ENCODE results near the gene FBXO33.

FBXO33 gene

DNA sequence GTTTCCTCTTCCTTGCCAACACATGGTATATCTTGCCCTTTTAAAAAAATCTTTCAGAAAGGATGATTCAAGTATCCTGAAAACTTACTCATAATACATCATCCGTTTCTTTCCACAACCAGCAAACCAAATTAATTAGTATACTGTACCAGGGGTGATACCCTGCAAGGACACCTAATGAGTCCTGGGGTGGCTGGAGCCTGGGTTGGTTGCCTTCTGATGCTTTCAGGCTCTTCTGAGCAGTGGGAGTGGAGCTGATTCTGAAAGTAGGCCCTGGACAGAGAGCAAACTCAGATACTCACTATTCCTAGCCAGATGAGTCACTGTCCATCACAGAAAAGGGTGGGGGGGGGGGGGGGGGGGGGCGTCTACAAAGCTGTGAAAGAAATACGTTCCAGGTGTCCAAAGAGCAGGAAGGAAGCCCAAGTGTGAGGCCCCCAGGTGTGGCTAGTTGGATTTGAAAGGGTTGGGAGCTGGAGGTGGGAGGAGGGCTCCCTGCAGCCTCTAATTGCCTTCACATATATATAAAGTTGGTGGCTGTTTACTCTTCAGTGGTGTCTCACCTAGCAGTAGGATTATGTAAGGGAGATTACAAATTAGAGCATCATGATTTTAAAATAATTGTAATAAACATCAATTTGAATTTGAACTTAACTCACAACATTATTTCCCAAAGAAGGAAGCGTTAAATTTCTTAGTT is 36.5 kb downstream of the FBXO33 start:
- peak; percentile 23 for DNase-seq (ENCODE audit: low read depth)
- no peak overlapping the region for H3K4me3 ChIP-seq (ENCODE audit: low read depth, low read length)
- TF ChIP-seq, protein P1, sequence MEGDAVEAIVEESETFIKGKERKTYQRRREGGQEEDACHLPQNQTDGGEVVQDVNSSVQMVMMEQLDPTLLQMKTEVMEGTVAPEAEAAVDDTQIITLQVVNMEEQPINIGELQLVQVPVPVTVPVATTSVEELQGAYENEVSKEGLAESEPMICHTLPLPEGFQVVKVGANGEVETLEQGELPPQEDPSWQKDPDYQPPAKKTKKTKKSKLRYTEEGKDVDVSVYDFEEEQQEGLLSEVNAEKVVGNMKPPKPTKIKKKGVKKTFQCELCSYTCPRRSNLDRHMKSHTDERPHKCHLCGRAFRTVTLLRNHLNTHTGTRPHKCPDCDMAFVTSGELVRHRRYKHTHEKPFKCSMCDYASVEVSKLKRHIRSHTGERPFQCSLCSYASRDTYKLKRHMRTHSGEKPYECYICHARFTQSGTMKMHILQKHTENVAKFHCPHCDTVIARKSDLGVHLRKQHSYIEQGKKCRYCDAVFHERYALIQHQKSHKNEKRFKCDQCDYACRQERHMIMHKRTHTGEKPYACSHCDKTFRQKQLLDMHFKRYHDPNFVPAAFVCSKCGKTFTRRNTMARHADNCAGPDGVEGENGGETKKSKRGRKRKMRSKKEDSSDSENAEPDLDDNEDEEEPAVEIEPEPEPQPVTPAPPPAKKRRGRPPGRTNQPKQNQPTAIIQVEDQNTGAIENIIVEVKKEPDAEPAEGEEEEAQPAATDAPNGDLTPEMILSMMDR (conservative IDR thresholded peaks at IDR 0.05; ENCODE audit: low read depth, low read length) = no peak

DNA sequence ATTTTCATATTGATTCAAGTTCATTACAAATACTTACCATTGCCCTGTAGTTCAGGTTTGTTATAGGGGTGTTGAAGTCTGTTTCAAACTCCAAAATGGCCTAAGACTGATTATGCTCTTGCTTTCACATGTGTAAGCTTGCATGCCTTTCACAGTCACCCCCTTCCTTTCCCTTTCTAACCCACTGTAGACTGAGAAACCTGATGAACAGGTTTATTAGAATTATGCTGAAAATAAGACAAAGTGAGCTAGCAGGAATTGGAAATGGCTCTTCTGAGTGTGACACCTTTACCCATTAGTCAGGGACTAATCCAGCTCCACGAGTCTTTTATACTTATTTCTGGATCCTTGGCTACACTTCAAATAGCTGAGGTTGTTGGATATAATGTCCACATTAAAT is 38.9 kb downstream of the FBXO33 start:
- no peak for DNase-seq (ENCODE audit: low read depth)
- TF ChIP-seq, protein P1 (conservative IDR thresholded peaks at IDR 0.05; ENCODE audit: low read depth, low read length) = no peak
- H3K4me3 ChIP-seq (ENCODE audit: low read depth, low read length) = no peak overlapping the region

DNA sequence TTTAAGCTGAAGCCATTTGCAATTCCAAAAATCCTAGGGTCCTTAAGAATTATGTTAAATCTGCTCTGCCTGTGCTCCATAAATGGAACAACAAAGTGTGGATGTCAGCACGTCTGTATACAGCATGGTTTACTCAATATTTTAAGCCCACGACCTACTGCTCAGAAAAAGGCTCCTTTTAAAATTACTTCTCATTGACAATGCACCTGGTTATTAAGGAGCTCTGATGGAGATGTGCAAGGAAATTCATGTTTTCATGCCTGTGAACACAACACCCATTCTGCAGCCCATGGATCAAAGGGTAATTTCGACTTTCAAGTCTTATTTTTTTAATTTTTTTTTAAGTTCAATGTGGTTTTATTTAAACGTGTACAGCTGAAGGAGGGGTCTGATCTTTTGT is 48.1 kb downstream of the FBXO33 start:
- no peak for DNase-seq (ENCODE audit: low read depth)
- TF ChIP-seq, protein P1 (conservative IDR thresholded peaks at IDR 0.05; ENCODE audit: low read depth, low read length) = no peak
- H3K4me3 ChIP-seq (ENCODE audit: low read depth, low read length) = no peak overlapping the region

DNA sequence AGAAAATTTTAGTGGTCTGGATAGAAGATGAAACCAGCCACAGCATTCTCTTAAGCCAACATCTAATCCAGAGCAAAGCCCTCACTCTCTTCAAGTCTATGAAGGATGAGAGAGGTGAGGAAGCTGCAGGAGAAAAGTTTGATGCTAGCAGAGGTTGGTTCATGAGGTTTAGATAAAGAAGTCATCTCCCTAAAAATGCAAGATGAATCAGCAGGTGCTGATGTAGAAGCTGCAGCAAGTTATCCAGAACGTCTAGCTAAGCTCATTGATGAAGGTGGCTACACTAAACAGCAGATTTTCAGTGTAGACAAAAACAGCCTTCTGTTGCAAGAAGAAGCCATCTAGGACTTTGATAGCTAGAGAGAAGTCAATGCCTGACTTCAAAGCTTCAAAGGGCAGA is 48.5 kb downstream of the FBXO33 start:
- TF ChIP-seq, protein P1 (conservative IDR thresholded peaks at IDR 0.05; ENCODE audit: low read depth, low read length) = no peak
- DNase-seq (ENCODE audit: low read depth) = no peak
- no peak overlapping the region for H3K4me3 ChIP-seq (ENCODE audit: low read depth, low read length)

DNA sequence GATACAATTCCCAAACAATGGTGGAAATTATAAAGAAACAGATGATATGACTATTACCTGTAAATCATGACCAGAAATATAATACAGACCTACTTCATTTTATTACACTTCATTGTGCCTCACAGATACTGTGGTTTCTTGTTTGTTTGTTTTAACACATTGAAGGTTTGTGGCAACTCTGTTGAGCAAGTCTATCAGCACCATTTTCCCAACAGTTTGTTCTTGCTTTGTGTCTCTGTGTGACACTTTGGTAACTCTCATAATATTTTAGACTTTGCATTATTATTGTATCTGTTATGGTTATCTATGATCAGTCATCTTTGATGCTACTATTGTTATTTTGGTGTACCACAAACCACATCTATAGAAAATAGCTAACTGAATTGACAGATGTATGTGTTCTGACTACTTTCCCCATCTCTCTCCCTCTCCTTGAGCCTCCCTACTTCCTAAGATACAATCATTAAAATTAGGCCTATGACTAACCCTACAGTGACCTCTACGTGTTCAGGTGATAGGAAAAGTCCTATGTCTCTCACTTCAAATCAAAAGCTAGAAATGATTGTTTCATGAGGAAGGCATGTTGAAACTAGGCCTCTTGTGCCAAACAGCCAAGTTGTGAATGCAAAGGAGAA is 49.1 kb downstream of the FBXO33 start:
- no peak for DNase-seq (ENCODE audit: low read depth)
- no peak overlapping the region for H3K4me3 ChIP-seq (ENCODE audit: low read depth, low read length)
- TF ChIP-seq, protein P1 (conservative IDR thresholded peaks at IDR 0.05; ENCODE audit: low read depth, low read length) = no peak

DNA sequence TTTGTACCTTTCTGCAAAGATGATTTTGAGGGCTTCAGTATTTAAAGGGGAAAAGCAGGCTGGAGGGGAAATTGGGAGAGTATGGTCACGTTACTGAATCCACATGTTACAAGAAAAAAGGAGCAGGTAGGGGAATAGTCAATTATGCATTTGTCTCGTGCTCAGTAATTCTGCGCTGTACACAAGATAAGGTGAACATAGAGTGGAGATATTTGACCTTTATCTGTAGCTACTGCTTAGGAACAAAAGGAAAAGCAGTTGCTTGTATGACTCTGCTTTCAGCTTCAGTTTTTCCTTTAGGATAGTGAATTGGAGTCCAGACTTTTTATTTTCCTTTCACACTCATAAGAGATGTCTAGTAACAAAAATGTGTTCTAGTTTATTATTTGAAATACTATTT is 49.8 kb downstream of the FBXO33 start:
- DNase-seq (ENCODE audit: low read depth) = no peak
- TF ChIP-seq, protein P1 (conservative IDR thresholded peaks at IDR 0.05; ENCODE audit: low read depth, low read length) = no peak
- H3K4me3 ChIP-seq (ENCODE audit: low read depth, low read length) = no peak overlapping the region

DNA sequence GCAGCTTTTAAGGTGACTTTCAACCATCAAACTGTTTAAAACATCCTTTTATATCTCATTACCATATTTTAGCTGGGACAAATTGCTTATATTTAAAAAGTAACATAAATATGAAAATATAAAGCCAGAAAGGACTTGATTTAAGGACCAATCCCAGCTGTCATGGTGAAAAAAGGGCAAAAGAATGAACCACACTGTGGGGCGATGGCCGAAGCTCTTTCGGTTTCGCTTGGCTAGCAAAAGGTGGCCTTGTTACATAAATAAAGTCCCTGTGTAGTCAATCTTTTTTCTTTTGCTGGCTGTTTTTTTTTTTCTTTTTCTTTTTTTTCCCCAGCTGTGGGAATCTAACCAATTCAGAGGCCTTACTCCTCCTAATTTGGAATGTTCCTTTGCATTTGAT is 50.9 kb downstream of the FBXO33 start:
- TF ChIP-seq, protein P1 (conservative IDR thresholded peaks at IDR 0.05; ENCODE audit: low read depth, low read length) = no peak
- peak; percentile 47 for DNase-seq (ENCODE audit: low read depth)
- H3K4me3 ChIP-seq (ENCODE audit: low read depth, low read length) = no peak overlapping the region
